ENCODE results near the gene EHMT1.
"Not testable (repeated sequence)": the region's sequence is repeated elsewhere in the genome, so short reads cannot be mapped to it uniquely, and the experiment has no call there.

EHMT1 gene

DNA sequence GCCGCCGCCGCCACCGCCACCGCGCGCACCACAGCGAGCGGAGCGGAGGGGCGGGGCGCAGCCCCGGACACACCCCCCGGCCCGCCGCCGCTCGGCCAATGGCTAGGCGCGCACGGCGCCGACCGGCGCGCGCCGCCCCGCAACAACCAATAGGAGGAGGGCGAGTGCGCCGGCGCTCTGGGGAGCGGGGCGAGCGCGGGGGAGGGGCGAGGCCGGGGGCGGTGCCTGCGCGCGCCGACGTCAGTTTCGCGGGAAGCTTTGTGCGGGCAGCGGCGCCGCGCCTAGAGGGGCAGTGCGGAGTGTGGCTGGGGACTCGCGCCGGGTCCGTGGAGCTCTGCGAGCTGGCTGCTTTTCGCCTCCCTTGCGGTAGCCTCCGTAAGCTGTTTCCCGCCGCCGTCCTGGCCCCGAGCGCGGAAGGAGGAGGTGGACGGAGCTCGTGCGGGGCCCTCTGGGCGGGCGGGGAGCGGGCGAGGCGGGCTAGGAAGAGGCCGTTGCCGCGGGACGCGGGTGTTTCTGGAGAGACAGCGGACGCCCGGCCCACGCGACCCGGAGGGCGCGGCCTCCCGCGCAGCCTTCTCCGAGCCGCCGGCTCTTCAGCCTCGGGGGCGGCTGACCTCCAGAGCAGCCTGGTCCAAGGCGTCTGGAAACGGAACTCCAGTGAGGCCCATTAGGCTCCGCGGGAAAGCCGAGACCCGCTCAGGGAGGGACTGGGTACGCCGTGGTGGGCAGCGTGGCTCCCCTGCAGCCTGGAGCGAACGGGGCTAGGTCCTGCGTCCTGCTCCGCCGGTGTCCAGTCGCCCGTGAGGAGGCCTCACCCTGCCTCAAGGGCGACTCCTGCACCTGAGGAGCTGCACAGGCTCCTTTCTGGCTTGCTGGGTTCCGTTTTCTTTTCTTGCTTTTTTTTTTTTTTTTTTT is 28.1 kb upstream of the EHMT1 start, which contains the start of gene ZMYND19:
Gene ZMYND19, minus strand, starts transcription at position 44 of the 915 bp plus-strand sequence. CDS start 249 bp downstream, outside the sequence.
- peak; percentile 98 for DNase-seq

- no peak for DNase-seq
These were observed 26.0 kb upstream of the EHMT1 start for GRCh38 chr9:137592767-137593166.

GRCh38 chr9:137593176-137593575 is 25.6 kb upstream of the EHMT1 start:
- DNase-seq: no peak

DNA sequence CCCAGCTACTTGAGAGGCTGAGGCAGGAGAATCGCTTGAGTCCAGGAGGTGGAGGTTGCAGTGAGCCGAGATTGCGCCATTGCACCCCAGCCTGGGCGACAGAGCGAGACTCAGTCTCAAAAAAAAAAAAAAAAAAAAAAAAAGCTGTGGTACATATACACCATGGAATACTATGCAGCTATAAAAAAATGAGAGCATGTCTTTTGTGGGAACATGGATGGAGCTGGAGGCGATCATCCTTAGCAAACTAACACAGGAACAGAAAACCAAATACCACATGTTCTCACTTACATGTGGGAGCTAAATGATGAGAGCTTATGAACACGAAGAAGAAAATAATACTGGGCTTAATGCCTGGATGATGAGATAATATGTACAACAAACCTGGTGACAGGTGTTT is 22.2 kb upstream of the EHMT1 start:
- DNase-seq: not testable (repeated sequence)

DNA sequence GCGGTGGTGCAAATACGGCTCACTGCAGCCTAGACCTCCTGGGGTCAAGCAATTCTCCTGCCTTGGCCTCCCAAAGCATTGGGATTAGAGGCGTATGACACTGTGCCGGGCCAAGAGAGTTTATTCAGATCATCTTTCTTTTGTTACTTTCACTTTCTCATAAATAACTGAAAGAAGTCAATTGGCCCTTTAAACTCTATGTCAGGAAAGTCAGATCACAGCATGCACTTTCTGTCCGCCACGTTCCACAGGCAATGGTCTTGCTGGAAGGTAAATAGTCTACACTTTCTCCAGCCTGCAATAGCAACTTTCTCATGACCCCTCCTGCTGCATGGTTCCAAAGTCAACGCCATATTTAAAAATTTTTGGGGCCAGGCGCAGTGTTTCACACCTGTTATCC is 19.9 kb upstream of the EHMT1 start:
- DNase-seq: no peak

- peak; percentile 58 for DNase-seq
These were observed 16.1 kb upstream of the EHMT1 start for GRCh38 chr9:137602661-137603060.

DNA sequence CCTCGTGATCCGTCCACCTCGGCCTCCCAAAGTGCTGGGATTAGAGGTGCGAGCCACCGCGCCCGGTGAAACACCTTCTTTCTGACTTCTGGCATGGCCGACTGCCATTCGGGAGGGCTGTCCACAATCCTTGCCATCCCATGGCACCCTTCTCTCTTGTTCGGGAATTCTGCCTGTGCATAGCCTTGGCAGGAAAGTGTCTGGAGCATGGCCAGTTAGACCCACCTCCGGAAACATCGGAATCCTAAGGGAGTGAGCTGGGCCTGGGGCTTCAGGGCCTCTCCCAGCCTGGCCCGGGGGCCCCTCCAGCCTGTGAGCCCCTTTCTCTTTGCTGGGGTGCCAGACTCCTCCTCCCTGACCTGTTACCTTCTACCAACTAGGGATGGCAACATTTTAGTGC is 14.9 kb upstream of the EHMT1 start:
- no peak for DNase-seq

DNA sequence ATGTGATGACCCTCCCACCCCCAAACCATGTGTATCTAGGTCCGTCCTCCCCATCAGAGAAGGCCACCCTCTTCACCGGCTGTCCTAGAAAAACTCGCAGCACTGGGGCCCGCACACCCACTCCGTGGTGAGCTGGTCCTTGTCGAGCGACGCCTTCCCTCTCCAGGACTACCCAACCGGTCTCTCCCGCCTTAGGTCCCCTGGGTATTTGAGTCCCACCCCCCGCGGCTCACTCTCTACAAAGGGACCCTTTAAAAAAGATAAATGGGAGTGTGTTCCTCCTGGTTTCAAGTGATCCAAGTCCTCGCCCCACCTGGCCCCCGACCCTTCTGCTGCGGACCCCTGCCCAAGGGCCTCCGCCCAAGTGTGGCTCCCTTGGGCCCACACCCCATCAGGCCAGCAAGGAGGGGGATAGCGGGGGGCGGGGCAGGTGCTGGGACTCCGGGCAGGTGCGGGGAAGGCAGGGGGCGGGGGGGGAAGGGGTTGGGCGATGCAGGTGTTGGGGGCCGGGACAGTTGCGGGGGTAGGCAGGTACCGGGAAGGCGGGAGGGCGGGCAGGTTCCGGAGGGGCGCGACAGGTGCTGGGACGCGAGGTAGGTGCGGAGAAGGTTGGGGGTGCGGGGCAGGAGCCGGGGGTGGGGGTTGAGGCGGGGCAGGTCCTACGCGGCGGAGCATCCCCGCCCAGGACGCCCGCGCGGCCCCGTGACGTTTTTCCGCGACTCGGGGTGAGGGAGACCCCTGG is 14.3 kb upstream of the EHMT1 start:
- no peak for DNase-seq

- DNase-seq: peak; percentile 97
These were observed 13.4 kb upstream of the EHMT1 start, which contains the start of gene ARRDC1 for GRCh38 chr9:137605121-137606004. Gene ARRDC1, plus strand, starts transcription at chr9:137605686. Its CDS starts 32 bp downstream, at chr9:137605718.

GRCh38 chr9:137606005-137606621 is 12.7 kb upstream of the EHMT1 start:
- no peak for DNase-seq

GRCh38 chr9:137606734-137607138 is 12.1 kb upstream of the EHMT1 start:
- no peak for DNase-seq

- peak; percentile 78 for DNase-seq
These were observed 11.5 kb upstream of the EHMT1 start for GRCh38 chr9:137607141-137607857.

- DNase-seq: no peak
These were observed 7.9 kb upstream of the EHMT1 start for GRCh38 chr9:137610944-137611343.

GRCh38 chr9:137611623-137612609 is 6.9 kb upstream of the EHMT1 start:
- DNase-seq: no peak

DNA sequence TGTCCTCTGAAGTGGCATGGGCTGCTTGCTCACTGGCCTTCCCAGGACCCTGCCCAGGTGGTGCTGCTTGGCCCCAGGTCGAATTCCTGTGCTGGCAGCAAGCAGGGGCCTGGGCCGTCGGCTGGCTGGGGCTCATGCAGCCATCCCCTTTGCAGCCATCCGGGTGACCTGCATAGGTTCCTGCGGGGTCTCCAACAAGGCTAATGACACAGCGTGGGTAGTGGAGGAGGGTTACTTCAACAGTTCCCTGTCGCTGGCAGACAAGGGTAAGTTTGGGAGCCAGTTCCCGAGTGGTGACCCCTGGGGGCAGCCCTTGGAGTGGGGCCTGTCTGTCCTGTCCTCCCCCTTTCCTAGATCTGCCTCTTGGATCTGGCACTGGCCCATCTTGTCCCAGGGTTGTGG is 6.1 kb upstream of the EHMT1 start:
- DNase-seq: no peak

DNA sequence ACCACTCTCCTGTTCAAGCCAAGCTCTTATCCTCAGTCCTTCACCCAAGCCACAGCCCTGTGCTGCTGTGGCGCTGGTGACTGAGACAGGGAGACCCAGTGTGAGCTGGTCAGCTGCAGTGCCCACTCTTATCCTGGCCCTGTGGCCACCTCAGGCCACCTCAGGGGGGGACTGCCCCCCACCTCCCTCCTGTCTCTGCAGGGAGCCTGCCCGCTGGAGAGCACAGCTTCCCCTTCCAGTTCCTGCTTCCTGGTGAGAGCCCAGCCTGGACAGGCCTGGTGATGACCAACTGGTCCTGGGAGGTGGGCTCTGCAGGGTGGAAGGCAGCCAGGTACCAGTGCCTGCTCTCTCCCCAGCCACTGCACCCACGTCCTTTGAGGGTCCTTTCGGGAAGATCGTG is 5.5 kb upstream of the EHMT1 start:
- DNase-seq: no peak

GRCh38 chr9:137613738-137614523 is 4.9 kb upstream of the EHMT1 start:
- DNase-seq: no peak

DNA sequence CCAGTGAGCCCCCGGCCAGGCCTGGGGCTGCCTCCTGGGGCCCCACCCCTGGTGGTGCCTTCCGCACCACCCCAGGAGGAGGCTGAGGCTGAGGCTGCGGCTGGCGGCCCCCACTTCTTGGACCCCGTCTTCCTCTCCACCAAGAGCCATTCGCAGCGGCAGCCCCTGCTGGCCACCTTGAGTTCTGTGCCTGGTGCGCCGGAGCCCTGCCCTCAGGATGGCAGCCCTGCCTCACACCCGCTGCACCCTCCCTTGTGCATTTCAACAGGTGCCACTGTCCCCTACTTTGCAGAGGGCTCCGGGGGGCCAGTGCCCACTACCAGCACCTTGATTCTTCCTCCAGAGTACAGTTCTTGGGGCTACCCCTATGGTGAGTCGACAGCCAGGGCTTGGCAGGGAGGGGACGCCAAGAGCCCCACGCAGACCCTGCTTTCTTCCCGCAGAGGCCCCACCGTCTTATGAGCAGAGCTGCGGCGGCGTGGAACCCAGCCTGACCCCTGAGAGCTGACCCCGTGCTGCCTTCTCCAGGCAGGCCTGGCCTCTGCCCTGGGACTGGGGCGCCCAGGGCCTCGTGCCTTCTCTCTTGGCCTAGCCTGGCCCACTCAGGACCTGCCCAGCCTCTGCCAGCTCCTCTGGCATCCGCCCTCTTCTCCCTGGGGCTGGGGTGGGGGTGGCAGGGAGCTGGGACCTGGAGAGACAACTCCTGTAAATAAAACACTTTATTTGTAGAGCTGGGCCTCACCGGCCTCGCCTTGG is 4.0 kb upstream of the EHMT1 start:
- DNase-seq: no peak

GRCh38 chr9:137615387-137615871 is 3.4 kb upstream of the EHMT1 start:
- no peak for DNase-seq

Data from suppressor macrophage treated with lipopolysaccharide for 4 hours (primary cell).